ENCODE data around the gene UBE2C.
A peak's percentile ranks its signal among the peaks of the same experiment; 100 is the strongest.

The UBE2C gene

DNA sequence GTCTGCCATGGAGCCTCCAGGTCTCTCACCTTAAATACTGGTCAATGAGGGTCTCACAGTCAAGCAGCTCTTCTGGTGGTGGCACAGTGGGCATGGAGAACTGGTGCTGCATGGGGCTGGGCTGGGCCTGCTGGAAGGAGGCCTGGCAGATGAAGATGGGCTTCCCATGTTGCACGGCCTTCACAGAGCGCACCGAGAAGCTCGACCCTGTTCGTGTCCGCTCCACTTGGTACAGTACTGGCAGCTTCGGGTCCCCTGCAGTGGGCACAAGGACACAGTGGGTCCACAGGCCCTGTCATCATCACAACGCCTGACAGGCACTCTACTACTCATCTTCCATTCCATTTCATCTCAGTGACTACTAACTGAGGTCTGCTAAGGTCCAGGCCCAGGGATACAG is 36.0 kb downstream of the UBE2C start:
- Histone ChIP-seq H3K79me1 (replicated peaks; ENCODE audit: low read length, poor library complexity, severe bottlenecking) (peaks cover 25% of the 10 kb centered on the region), H2BK12ac (ENCODE audit: low read length in 2 of 2) (no peak overlapping the region), H3K9me3 (ENCODE audit: control insufficient read depth, low read length) (no peaks in the 10 kb centered on the region), H3K27me3 (ENCODE audit: control insufficient read depth in 1 of 2, insufficient read depth in 1 of 2, low read length in 2 of 2) (no peaks in the 10 kb centered on the region), H3K9ac (ENCODE audit: low read length) (no peak overlapping the region), H3K4me3 (ENCODE audit: insufficient read depth in 1 of 2, low read depth in 1 of 2, low read length in 2 of 2) (no peak overlapping the region), H2BK15ac (ENCODE audit: low read depth, poor library complexity, severe bottlenecking) (no peak overlapping the region), H3K14ac (ENCODE audit: low read length in 2 of 2) (no peak overlapping the region), H4K91ac (ENCODE audit: low read length) (peak overlapping the region; percentile 7), H2AFZ (ENCODE audit: low read depth, low read length) (no peak overlapping the region), H3K18ac (ENCODE audit: low read depth in 1 of 2, low read length in 2 of 2) (no peak overlapping the region), H3K4me2 (ENCODE audit: low read length, poor library complexity, severe bottlenecking) (no peak overlapping the region), H3K36me3 (ENCODE audit: control insufficient read depth in 1 of 2, insufficient read depth in 2 of 2, low read depth in 1 of 2, low read length in 2 of 2) (peaks cover 38 to 72% of the 10 kb centered on the region in 2 experiments), H2AK5ac (ENCODE audit: low read length, severe bottlenecking) (no peak overlapping the region), H3K4me1 (ENCODE audit: control insufficient read depth, insufficient read depth, low read depth, low read length) (peaks cover 2% of the 10 kb centered on the region), H2BK120ac (ENCODE audit: low read depth, low read length) (no peak overlapping the region), H3K23ac (ENCODE audit: low read length in 2 of 2) (peak overlapping the region in 1 of 2 experiments; percentile 48), H3K27ac (ENCODE audit: low read length, poor library complexity, severe bottlenecking) (no peak overlapping the region), H2BK5ac (ENCODE audit: low read depth, low read length, poor library complexity, severe bottlenecking) (no peak overlapping the region), H4K8ac (ENCODE audit: low read length) (no peak overlapping the region), H3K4ac (ENCODE audit: low read depth in 1 of 2, low read length in 2 of 2) (no peak overlapping the region)
- DNase-seq = no peak
- WGBS = 96% methylated on average over 8 of the region's 8 CpGs

DNA sequence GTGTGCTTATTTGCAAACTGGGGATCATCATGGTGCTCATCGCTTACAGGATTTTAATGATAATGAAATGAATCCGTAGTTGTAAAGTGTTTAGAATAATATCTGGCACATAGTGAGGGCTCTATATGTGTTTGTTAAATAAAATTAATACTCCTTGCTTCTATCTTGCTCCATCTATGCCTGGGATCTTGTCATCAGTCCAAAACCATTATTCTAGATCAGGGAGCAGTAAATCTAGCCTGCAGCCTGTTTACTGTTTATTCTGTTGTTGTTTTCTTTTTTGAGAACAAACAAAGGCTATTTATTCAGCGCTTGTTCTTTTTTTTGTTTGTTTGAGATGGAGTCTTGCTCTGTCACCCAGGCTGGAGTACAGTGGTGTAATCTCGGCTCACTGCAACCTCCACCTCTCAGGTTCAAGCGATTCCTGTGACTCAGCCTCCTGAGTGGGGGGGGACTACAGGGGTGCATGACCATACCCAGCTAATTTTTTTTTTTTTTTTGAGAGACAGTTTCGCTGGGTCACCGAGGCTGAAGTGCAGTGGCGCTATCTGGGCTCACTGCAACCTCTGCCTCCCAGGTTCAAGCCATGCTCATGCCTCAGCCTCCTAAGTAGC is 36.6 kb downstream of the UBE2C start:
- H3K27ac ChIP-seq (ENCODE audit: low read length, poor library complexity, severe bottlenecking) = no peak overlapping the region
- H3K79me1 ChIP-seq (replicated peaks; ENCODE audit: low read length, poor library complexity, severe bottlenecking) = peaks cover 27% of the 10 kb centered on the region
- no peak overlapping the region for H4K8ac ChIP-seq (ENCODE audit: low read length)
- no peak overlapping the region for H2AK5ac ChIP-seq (ENCODE audit: low read length, severe bottlenecking)
- DNase-seq = no peak
- H4K91ac ChIP-seq (ENCODE audit: low read length) = no peak overlapping the region
- no peak overlapping the region for H2BK12ac ChIP-seq (ENCODE audit: low read length in 2 of 2)
- peaks cover 2% of the 10 kb centered on the region for H3K4me1 ChIP-seq (ENCODE audit: control insufficient read depth, insufficient read depth, low read depth, low read length)
- H3K23ac ChIP-seq (ENCODE audit: low read length in 2 of 2) = no peak overlapping the region
- H3K14ac ChIP-seq (ENCODE audit: low read length in 2 of 2) = no peak overlapping the region
- no peak overlapping the region for H3K9ac ChIP-seq (ENCODE audit: low read length)
- H3K4ac ChIP-seq (ENCODE audit: low read depth in 1 of 2, low read length in 2 of 2) = no peak overlapping the region
- no peak overlapping the region for H3K18ac ChIP-seq (ENCODE audit: low read depth in 1 of 2, low read length in 2 of 2)
- peaks cover 32 to 72% of the 10 kb centered on the region in 2 experiments for H3K36me3 ChIP-seq (ENCODE audit: control insufficient read depth in 1 of 2, insufficient read depth in 2 of 2, low read depth in 1 of 2, low read length in 2 of 2)
- 98% methylated on average over 7 of the region's 8 CpGs for WGBS
- no peak overlapping the region for H2BK15ac ChIP-seq (ENCODE audit: low read depth, poor library complexity, severe bottlenecking)
- H2BK120ac ChIP-seq (ENCODE audit: low read depth, low read length) = no peak overlapping the region
- no peak overlapping the region for H2BK5ac ChIP-seq (ENCODE audit: low read depth, low read length, poor library complexity, severe bottlenecking)
- no peaks in the 10 kb centered on the region for H3K9me3 ChIP-seq (ENCODE audit: control insufficient read depth, low read length)
- no peak overlapping the region for H3K4me2 ChIP-seq (ENCODE audit: low read length, poor library complexity, severe bottlenecking)
- no peak overlapping the region for H2AFZ ChIP-seq (ENCODE audit: low read depth, low read length)
- no peak overlapping the region for H3K4me3 ChIP-seq (ENCODE audit: insufficient read depth in 1 of 2, low read depth in 1 of 2, low read length in 2 of 2)
- no peaks in the 10 kb centered on the region for H3K27me3 ChIP-seq (ENCODE audit: control insufficient read depth in 1 of 2, insufficient read depth in 1 of 2, low read length in 2 of 2)

DNA sequence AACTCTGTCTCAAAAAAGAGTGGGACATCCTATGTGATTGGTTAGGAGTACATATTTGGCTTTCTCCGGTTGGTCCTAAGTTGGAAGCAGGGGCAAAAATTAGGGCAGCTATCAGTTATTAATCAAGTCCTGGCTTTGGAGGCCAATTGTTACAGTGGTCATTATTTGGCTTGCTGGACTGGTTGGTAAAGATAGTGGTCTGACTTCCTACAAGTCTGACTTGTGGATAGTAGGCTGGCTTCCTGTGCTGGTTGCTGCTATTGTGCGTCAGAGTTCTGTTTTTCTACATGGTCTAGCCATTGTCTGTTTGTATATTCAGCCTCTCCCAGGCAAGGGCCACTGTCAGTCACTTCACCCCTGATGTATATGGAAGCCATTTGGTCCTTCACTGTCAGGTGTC is 37.8 kb downstream of the UBE2C start:
- H3K23ac ChIP-seq (ENCODE audit: low read length in 2 of 2) = no peak overlapping the region
- WGBS = 97% methylated on average over 2 of the region's 2 CpGs
- no peak overlapping the region for H2AK5ac ChIP-seq (ENCODE audit: low read length, severe bottlenecking)
- no peak for DNase-seq
- no peaks in the 10 kb centered on the region for H3K27me3 ChIP-seq (ENCODE audit: control insufficient read depth in 1 of 2, insufficient read depth in 1 of 2, low read length in 2 of 2)
- no peak overlapping the region for H2BK15ac ChIP-seq (ENCODE audit: low read depth, poor library complexity, severe bottlenecking)
- H2BK12ac ChIP-seq (ENCODE audit: low read length in 2 of 2) = no peak overlapping the region
- peaks cover 6% of the 10 kb centered on the region for H3K4me1 ChIP-seq (ENCODE audit: control insufficient read depth, insufficient read depth, low read depth, low read length)
- no peak overlapping the region for H3K18ac ChIP-seq (ENCODE audit: low read depth in 1 of 2, low read length in 2 of 2)
- H3K36me3 ChIP-seq (ENCODE audit: control insufficient read depth in 1 of 2, insufficient read depth in 2 of 2, low read depth in 1 of 2, low read length in 2 of 2) = peaks cover 28 to 69% of the 10 kb centered on the region in 2 experiments
- H3K4ac ChIP-seq (ENCODE audit: low read depth in 1 of 2, low read length in 2 of 2) = no peak overlapping the region
- H4K8ac ChIP-seq (ENCODE audit: low read length) = no peak overlapping the region
- no peak overlapping the region for H3K27ac ChIP-seq (ENCODE audit: low read length, poor library complexity, severe bottlenecking)
- peaks cover 35% of the 10 kb centered on the region for H3K79me1 ChIP-seq (replicated peaks; ENCODE audit: low read length, poor library complexity, severe bottlenecking)
- no peaks in the 10 kb centered on the region for H3K9me3 ChIP-seq (ENCODE audit: control insufficient read depth, low read length)
- H3K9ac ChIP-seq (ENCODE audit: low read length) = no peak overlapping the region
- no peak overlapping the region for H3K4me2 ChIP-seq (ENCODE audit: low read length, poor library complexity, severe bottlenecking)
- H2AFZ ChIP-seq (ENCODE audit: low read depth, low read length) = no peak overlapping the region
- H4K91ac ChIP-seq (ENCODE audit: low read length) = no peak overlapping the region
- H2BK5ac ChIP-seq (ENCODE audit: low read depth, low read length, poor library complexity, severe bottlenecking) = no peak overlapping the region
- H3K4me3 ChIP-seq (ENCODE audit: insufficient read depth in 1 of 2, low read depth in 1 of 2, low read length in 2 of 2) = no peak overlapping the region
- H3K14ac ChIP-seq (ENCODE audit: low read length in 2 of 2) = no peak overlapping the region
- H2BK120ac ChIP-seq (ENCODE audit: low read depth, low read length) = no peak overlapping the region

- no peak for DNase-seq
- H4K91ac ChIP-seq (ENCODE audit: low read length) = no peak overlapping the region
- H4K8ac ChIP-seq (ENCODE audit: low read length) = peak overlapping the region; percentile 41
- H2BK12ac ChIP-seq (ENCODE audit: low read length in 2 of 2) = no peak overlapping the region
- peaks cover 35% of the 10 kb centered on the region for H3K79me1 ChIP-seq (replicated peaks; ENCODE audit: low read length, poor library complexity, severe bottlenecking)
- H3K18ac ChIP-seq (ENCODE audit: low read depth in 1 of 2, low read length in 2 of 2) = no peak overlapping the region
- peaks cover 8% of the 10 kb centered on the region for H3K4me1 ChIP-seq (ENCODE audit: control insufficient read depth, insufficient read depth, low read depth, low read length)
- no peak overlapping the region for H2BK15ac ChIP-seq (ENCODE audit: low read depth, poor library complexity, severe bottlenecking)
- no peak overlapping the region for H2AK5ac ChIP-seq (ENCODE audit: low read length, severe bottlenecking)
- no peak overlapping the region for H2BK120ac ChIP-seq (ENCODE audit: low read depth, low read length)
- no peak overlapping the region for H2AFZ ChIP-seq (ENCODE audit: low read depth, low read length)
- no peak overlapping the region for H2BK5ac ChIP-seq (ENCODE audit: low read depth, low read length, poor library complexity, severe bottlenecking)
- 96% methylated on average over 1 of the region's 1 CpG for WGBS
- no peak overlapping the region for H3K27ac ChIP-seq (ENCODE audit: low read length, poor library complexity, severe bottlenecking)
- no peak overlapping the region for H3K14ac ChIP-seq (ENCODE audit: low read length in 2 of 2)
- peaks cover 21 to 64% of the 10 kb centered on the region in 2 experiments for H3K36me3 ChIP-seq (ENCODE audit: control insufficient read depth in 1 of 2, insufficient read depth in 2 of 2, low read depth in 1 of 2, low read length in 2 of 2)
- no peak overlapping the region for H3K9ac ChIP-seq (ENCODE audit: low read length)
- H3K23ac ChIP-seq (ENCODE audit: low read length in 2 of 2) = no peak overlapping the region
- no peaks in the 10 kb centered on the region for H3K9me3 ChIP-seq (ENCODE audit: control insufficient read depth, low read length)
- no peak overlapping the region for H3K4me2 ChIP-seq (ENCODE audit: low read length, poor library complexity, severe bottlenecking)
- no peaks in the 10 kb centered on the region for H3K27me3 ChIP-seq (ENCODE audit: control insufficient read depth in 1 of 2, insufficient read depth in 1 of 2, low read length in 2 of 2)
- no peak overlapping the region for H3K4me3 ChIP-seq (ENCODE audit: insufficient read depth in 1 of 2, low read depth in 1 of 2, low read length in 2 of 2)
- H3K4ac ChIP-seq (ENCODE audit: low read depth in 1 of 2, low read length in 2 of 2) = peak overlapping the region in 1 of 2 experiments; percentile 35
Measured at GRCh38 chr20:45850926-45851325, 38.5 kb downstream of the UBE2C start.

Measured in mesenchymal stem cell (in vitro differentiated cells and primary cell).